ENCODE results near the gene ATP13A1.

DNA sequence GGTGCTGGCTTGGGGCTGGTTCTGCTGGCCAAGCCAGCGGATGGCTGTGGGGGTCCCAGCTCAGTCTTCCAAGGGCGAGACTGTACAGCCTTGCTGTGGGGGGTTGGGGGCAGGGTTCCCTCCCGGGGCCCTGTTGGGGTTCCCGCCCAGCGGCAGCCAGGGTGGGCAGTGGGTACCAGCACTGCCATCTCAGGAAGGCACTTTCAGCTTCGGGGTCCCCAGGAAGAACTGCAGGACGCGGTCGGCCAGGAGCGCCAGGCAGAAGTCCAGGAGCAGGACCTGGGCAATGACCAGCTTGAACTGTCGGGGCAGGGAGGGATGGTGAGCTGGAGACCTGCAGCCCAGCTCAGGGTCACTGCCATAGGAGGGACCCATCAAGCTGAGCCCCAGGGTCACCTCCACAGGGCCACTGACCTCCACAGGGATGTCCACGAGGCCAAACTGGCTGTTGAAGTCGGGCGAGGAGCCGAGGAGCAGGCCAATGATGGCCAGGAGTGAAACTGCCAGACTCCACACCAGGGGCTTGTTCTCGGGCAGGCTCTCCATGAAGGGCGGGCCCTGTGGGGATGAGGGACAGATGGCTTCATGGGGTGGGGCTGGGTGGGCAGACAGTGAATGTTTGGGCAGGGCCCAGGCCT lies 18.1 kb downstream of the ATP13A1 start:
- TF ChIP-seq, protein P1, sequence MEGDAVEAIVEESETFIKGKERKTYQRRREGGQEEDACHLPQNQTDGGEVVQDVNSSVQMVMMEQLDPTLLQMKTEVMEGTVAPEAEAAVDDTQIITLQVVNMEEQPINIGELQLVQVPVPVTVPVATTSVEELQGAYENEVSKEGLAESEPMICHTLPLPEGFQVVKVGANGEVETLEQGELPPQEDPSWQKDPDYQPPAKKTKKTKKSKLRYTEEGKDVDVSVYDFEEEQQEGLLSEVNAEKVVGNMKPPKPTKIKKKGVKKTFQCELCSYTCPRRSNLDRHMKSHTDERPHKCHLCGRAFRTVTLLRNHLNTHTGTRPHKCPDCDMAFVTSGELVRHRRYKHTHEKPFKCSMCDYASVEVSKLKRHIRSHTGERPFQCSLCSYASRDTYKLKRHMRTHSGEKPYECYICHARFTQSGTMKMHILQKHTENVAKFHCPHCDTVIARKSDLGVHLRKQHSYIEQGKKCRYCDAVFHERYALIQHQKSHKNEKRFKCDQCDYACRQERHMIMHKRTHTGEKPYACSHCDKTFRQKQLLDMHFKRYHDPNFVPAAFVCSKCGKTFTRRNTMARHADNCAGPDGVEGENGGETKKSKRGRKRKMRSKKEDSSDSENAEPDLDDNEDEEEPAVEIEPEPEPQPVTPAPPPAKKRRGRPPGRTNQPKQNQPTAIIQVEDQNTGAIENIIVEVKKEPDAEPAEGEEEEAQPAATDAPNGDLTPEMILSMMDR (IDR thresholded peaks at IDR 0.05; ENCODE audit: control extremely low read depth in 1 of 3, insufficient read depth in 1 of 3, low read depth in 1 of 3, low read length in 3 of 3): no peak
- TF ChIP-seq SAP30 (IDR thresholded peaks at IDR 0.05; ENCODE audit: insufficient read depth, insufficient replicate concordance, low read length) (no peak), POLR2A (IDR thresholded peaks at IDR 0.05; ENCODE audit: control extremely low read depth in 1 of 2, low read depth in 2 of 2, low read length in 2 of 2) (no peak), POLR2AphosphoS5 (IDR thresholded peaks at IDR 0.05; ENCODE audit: low read depth, low read length) (no peak), MAFK (IDR thresholded peaks at IDR 0.05; ENCODE audit: low read depth, low read length) (no peak), GTF2F1 (IDR thresholded peaks at IDR 0.05; ENCODE audit: borderline replicate concordance, low read depth, low read length) (no peak)
